Panc1 (cell line): ENCODE data around the gene S1PR3. TPM values are rescaled to one million over a fixed set of nuclear protein-coding genes. Genes with fewer than 3 reads are reported as not detected.

Experiments
- ATAC-seq: fragments of 200-7000 bp; cut with Tn5 transposase; 2 replicates; pipeline ENCODE4 v1.9.1; 2020; ENCODE audit warnings: mild to moderate bottlenecking, moderate library complexity
- BruUV-seq: library from RNA; stranded (reverse); fragments of 400-500 nt; replicated peaks from 2 replicates; lab custom pipeline; 2021; lab: Mats Ljungman, UMichigan
- CTCF ChIA-PET: fragments of 300-600 bp; sonication (Branson Sonifier 250); formaldehyde crosslinking; loops from one replicate; lab custom pipeline; 2022; ENCODE audit warnings: antibody characterized with exemption; lab: Charles Lee
- POLR2A ChIA-PET: fragments of 300-600 bp; sonication (Branson Sonifier 250); formaldehyde crosslinking; loops from one replicate; lab custom pipeline; 2022; ENCODE audit warnings: antibody characterized with exemption; lab: Charles Lee
- DNase-seq: peaks from one replicate; pipeline ENCODE4 v3.0.0-alpha.2; 2010; ENCODE audit warnings: low read depth, low spot score
- H3K27ac ChIP-seq: 2 replicates; pipeline ENCODE4 v1.5.1; 2011; ENCODE audit warnings: mild to moderate bottlenecking, low read length, inconsistent platforms
- H3K27me3 ChIP-seq: fragments of 200-500 bp; sonication (Bioruptor generic); 2 replicates; pipeline ENCODE4 v1.6.0; 2014; ENCODE audit warnings: low read length, inconsistent platforms; ENCODE audit not compliant: control insufficient read depth, insufficient read depth
- H3K36me3 ChIP-seq: fragments of 200-500 bp; sonication (Bioruptor generic); 2 replicates; pipeline ENCODE4 v1.5.1; 2014; ENCODE audit warnings: inconsistent platforms, mild to moderate bottlenecking, low read length, moderate library complexity; ENCODE audit not compliant: control insufficient read depth, insufficient read depth
- H3K4me1 ChIP-seq: 2 replicates; pipeline ENCODE4 v1.5.1; 2011; ENCODE audit warnings: inconsistent platforms, mild to moderate bottlenecking, low read length, moderate library complexity; ENCODE audit not compliant: control insufficient read depth, insufficient read depth
- H3K4me3 ChIP-seq, 2 experiments: 2 replicates each; pipeline ENCODE4 v1.5.1; 2011 to 2012; ENCODE audit warnings: low read depth in 2 of 2, low read length in 2 of 2, mild to moderate bottlenecking in 2 of 2, inconsistent platforms in 1 of 2, moderate library complexity in 1 of 2
- H3K9me3 ChIP-seq: fragments of 200-500 bp; sonication (Bioruptor generic); 2 replicates; pipeline ENCODE4 v1.5.1; 2014; ENCODE audit warnings: low read depth, mild to moderate bottlenecking, inconsistent platforms, low read length, moderate library complexity; ENCODE audit not compliant: control insufficient read depth, insufficient read depth
- CTCF ChIP-seq: fragments of 450-650 bp; IDR thresholded peaks from 2 replicates; pipeline ENCODE4 v1.5.1; 2017; ENCODE audit warnings: mild to moderate bottlenecking
- POLR2AphosphoS5 ChIP-seq: IDR thresholded peaks from 2 replicates; pipeline ENCODE4 v1.6.1; 2012; ENCODE audit warnings: mild to moderate bottlenecking, low read depth, low read length, moderate library complexity
- REST ChIP-seq, 2 experiments: IDR thresholded peaks; 2 replicates each; pipeline ENCODE4 v1.6.1; 2011 to 2012; ENCODE audit warnings: low read depth in 2 of 2, control low read depth in 1 of 2, low read length in 1 of 2, mild to moderate bottlenecking in 1 of 2, moderate library complexity in 1 of 2; ENCODE audit not compliant: insufficient read depth in 1 of 2
- SIN3A ChIP-seq: IDR thresholded peaks from 2 replicates; pipeline ENCODE4 v1.6.1; 2012; ENCODE audit warnings: low read depth, mild to moderate bottlenecking, low read length, moderate library complexity, borderline replicate concordance; ENCODE audit not compliant: insufficient read depth
- TCF7L2 ChIP-seq: IDR thresholded peaks from 2 replicates; pipeline ENCODE4 v1.6.1; 2011; ENCODE audit warnings: mild to moderate bottlenecking, low read depth, low read length, inconsistent platforms
- in situ Hi-C: cut with HindIII; loops from 2 replicates; pipeline ENCODE4 v1.10.0; 2016; ENCODE audit warnings: low sequenced_read_pairs, low pct_unique_long_range_greater_than_20kb
- intact Hi-C: fragments of 100-400 bp; cut with micrococcal nuclease; formaldehyde crosslinking; loops from one replicate; pipeline ENCODE4 v1.10.0; 2022; ENCODE audit not compliant: unreplicated experiment
- total RNA-seq: library from RNA; stranded (reverse); gene quantifications from one replicate; pipeline ENCODE4 v1.2.1, GENCODE V29; 2021; ENCODE audit not compliant: unreplicated experiment

Gene S1PR3
- total RNA-seq, 1 experiment from 2014 or later, result 8.1 TPM

- no peak for DNase-seq
- H3K27ac ChIP-seq, result no peak overlapping the region
- intact Hi-C loops, result no loop called here
- TF ChIP-seq REST (IDR thresholded peaks at IDR 0.05; ENCODE audit: insufficient read depth in 1 of 2, low read depth in 2 of 2, low read length in 1 of 2) (no peak), CTCF (no peak), POLR2AphosphoS5 (no peak), SIN3A (no peak), TCF7L2 (no peak)
- ATAC-seq, result no peak
- no TSS peak for BruUV-seq
- H3K36me3 ChIP-seq, result no peaks in the 10 kb centered on the region
- ChIA-PET CTCF (no interaction called here), POLR2A (no interaction called here)
- H3K4me1 ChIP-seq, result no peaks in the 10 kb centered on the region
- no peaks in the 10 kb centered on the region for H3K9me3 ChIP-seq
- no peak overlapping the region for H3K4me3 ChIP-seq
- in situ Hi-C loops, result no loop called here
- no peaks in the 10 kb centered on the region for H3K27me3 ChIP-seq
Measured at GRCh38 chr9:89049646-89050045, 58.4 kb downstream of the S1PR3 start.

GRCh38 chr9:89051421-89052025, 60.3 kb downstream of the S1PR3 start:
- POLR2A ChIA-PET, result no interaction called here
- no peak overlapping the region for H3K4me3 ChIP-seq
- no peaks in the 10 kb centered on the region for H3K4me1 ChIP-seq
- no peak overlapping the region for H3K27ac ChIP-seq
- no peak for DNase-seq
- no peaks in the 10 kb centered on the region for H3K27me3 ChIP-seq
- CTCF ChIA-PET, result no interaction called here
- no peaks in the 10 kb centered on the region for H3K36me3 ChIP-seq
- TF ChIP-seq TCF7L2, result no peak
- no peak for TF ChIP-seq REST (IDR thresholded peaks at IDR 0.05; ENCODE audit: insufficient read depth in 1 of 2, low read depth in 2 of 2, low read length in 1 of 2)
- TF ChIP-seq POLR2AphosphoS5, result no peak
- TF ChIP-seq CTCF, result no peak
- TF ChIP-seq SIN3A, result no peak
- H3K9me3 ChIP-seq, result no peaks in the 10 kb centered on the region
- BruUV-seq, result no TSS peak
- ATAC-seq, result no peak
- in situ Hi-C loops, result no loop called here
- intact Hi-C loops, result no loop called here
